NOMO-1 (cell line): ENCODE data around the gene FRMD8.
A peak's percentile ranks its signal among the peaks of the same experiment; 100 is the strongest.

Experiments
- DNase-seq, 2 experiments: peaks; one replicate each; lab custom pipeline; 2025; ENCODE audit not compliant: unreplicated experiment in 2 of 2; lab: John Stamatoyannopoulos, UW

FRMD8 gene

GRCh38 chr11:65434057-65434666 lies 47.7 kb downstream of the FRMD8 start:
- DNase-seq: no peak

GRCh38 chr11:65434667-65435410 lies 48.4 kb downstream of the FRMD8 start:
- no peak for DNase-seq

GRCh38 chr11:65435411-65435931 lies 49.0 kb downstream of the FRMD8 start:
- DNase-seq: no peak

GRCh38 chr11:65435981-65436411 lies 49.6 kb downstream of the FRMD8 start:
- no peak for DNase-seq

GRCh38 chr11:65436412-65437032 lies 50.1 kb downstream of the FRMD8 start:
- no peak for DNase-seq

GRCh38 chr11:65437436-65438227 lies 51.2 kb downstream of the FRMD8 start:
- DNase-seq: no peak

- DNase-seq: no peak
Measured at GRCh38 chr11:65438257-65439151, 52.1 kb downstream of the FRMD8 start.

- no peak for DNase-seq
Measured at GRCh38 chr11:65439331-65440181, 53.1 kb downstream of the FRMD8 start.

- DNase-seq: peak; percentile 93 to 94
Measured at GRCh38 chr11:65440831-65441499, 54.5 kb downstream of the FRMD8 start.

GRCh38 chr11:65442842-65443331 lies 56.5 kb downstream of the FRMD8 start:
- DNase-seq: peak in 1 of 2 experiments; percentile 69

- no peak for DNase-seq
Measured at GRCh38 chr11:65444314-65445051, 58.0 kb downstream of the FRMD8 start.

GRCh38 chr11:65445101-65445603 lies 58.7 kb downstream of the FRMD8 start:
- DNase-seq: no peak

GRCh38 chr11:65445604-65446445 lies 59.4 kb downstream of the FRMD8 start:
- no peak for DNase-seq

GRCh38 chr11:65446446-65447277 lies 60.2 kb downstream of the FRMD8 start:
- no peak for DNase-seq

GRCh38 chr11:65448074-65448417 lies 61.6 kb downstream of the FRMD8 start:
- DNase-seq: no peak
